Esophagus squamous epithelium (tissue), 5 donors: Measurements from ENCODE around the gene C3. TPM values are rescaled to one million over a fixed set of nuclear protein-coding genes. Genes with fewer than 3 reads are reported as not detected.
"Not testable (repeated sequence)": the region's sequence is repeated elsewhere in the genome, so short reads cannot be mapped to it uniquely, and the experiment has no call there.

Experiments
- DNase-seq: peaks from one replicate; lab custom pipeline; 2025; lab: John Stamatoyannopoulos, UW
- H3K27ac ChIP-seq, 4 donors: fragments of 200-600 bp; sonication (generic); one replicate each; pipeline ENCODE4 v1.5.1; 2016 to 2019; ENCODE audit warnings: mild to moderate bottlenecking in 1 of 4
- H3K27me3 ChIP-seq, 4 donors: fragments of 200-600 bp; sonication (generic); 1 replicate in 3 of 4; 2 replicates in 1 of 4; pipeline versions ENCODE4 v1.5.1 to v1.6.0; 2017 to 2021; ENCODE audit warnings: antibody characterized with exemption in 1 of 4
- H3K36me3 ChIP-seq, 3 donors: fragments of 200-600 bp; sonication (generic); one replicate each; pipeline ENCODE4 v1.5.1; 2016 to 2019
- H3K4me1 ChIP-seq, 3 donors: fragments of 200-600 bp; sonication (generic); one replicate each; pipeline ENCODE4 v1.5.1; 2017 to 2019
- H3K4me3 ChIP-seq, 4 donors: fragments of 200-600 bp; sonication (generic); 1 replicate in 3 of 4; 2 replicates in 1 of 4; pipeline ENCODE4 v1.5.1; 2016 to 2019; ENCODE audit warnings: mild to moderate bottlenecking in 2 of 4, moderate library complexity in 1 of 4
- H3K9me3 ChIP-seq, 3 donors: fragments of 200-600 bp; sonication (generic); one replicate each; pipeline ENCODE4 v1.5.1; 2016 to 2019
- POLR2A ChIP-seq, 4 donors: fragments of 450-650 bp; IDR thresholded peaks; one replicate each; pipeline ENCODE4 v1.6.1; 2017; ENCODE audit warnings: antibody characterized with exemption in 4 of 4, mild to moderate bottlenecking in 4 of 4, moderate library complexity in 3 of 4
- WGBS, 2 donors: methylation state at CpG; one replicate each; pipeline ENCODE4 v1.1.5; 2018; 5-methylcytosine and 5-hydroxymethylcytosine counted together
- intact Hi-C: fragments of 100-400 bp; cut with DNase I; formaldehyde crosslinking; loops from one replicate; pipeline ENCODE4 v1.15.0; 2022
- total RNA-seq, 4 donors: library from RNA; depleted of rRNA; stranded (reverse); fragments of >200 nt; gene quantifications; one replicate each; pipeline ENCODE4 v1.1.0, GENCODE V29; 2016
- TF ChIP-seq, protein P1 (sequence below), 6 experiments: fragments of 450-650 bp in 4 of 6; fragments of 200-600 bp in 2 of 6; sonication (generic) in 2 of 6; IDR thresholded peaks; one replicate each; pipeline ENCODE4 v1.5.1; 2016 to 2019; ENCODE audit warnings: antibody characterized with exemption in 6 of 6, mild to moderate bottlenecking in 4 of 6, moderate library complexity in 4 of 6
- donor health status: DM: yes; HTN: yes; CAD: no.

C3 gene
- total RNA-seq, 4 donors from 2014 or later = 12.0 to 501 (median 189) TPM

DNA sequence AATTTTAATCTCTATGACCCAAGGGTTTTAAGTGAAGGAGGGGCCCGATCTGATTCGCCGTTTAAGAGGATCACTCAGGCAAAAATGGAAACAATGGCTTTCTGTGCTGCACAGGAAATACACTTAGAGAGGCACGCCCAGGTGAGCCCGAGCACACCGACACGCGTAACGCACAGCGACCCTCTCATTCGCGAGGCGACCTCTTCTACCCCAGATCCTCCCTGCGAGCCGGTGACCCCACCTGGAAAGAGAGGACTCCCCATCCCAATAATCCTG, 46.6 kb upstream of the C3 start:
- Histone ChIP-seq H3K4me3 (peak overlapping the region; percentile 37 to 74 (median 56)), H3K27me3 (peaks cover 0 to 26% (median 0%) of the 10 kb centered on the region in 4 donors), H3K27ac (peak overlapping the region; percentile 87 to 92 (median 90)), H3K36me3 (peaks cover 0 to 15% (median 0%) of the 10 kb centered on the region in 3 donors), H3K4me1 (peaks cover 4 to 34% (median 15%) of the 10 kb centered on the region in 3 donors), H3K9me3 (no peaks in the 10 kb centered on the region)
- intact Hi-C loops = no loop called here
- no peak for TF ChIP-seq POLR2A (IDR thresholded peaks at IDR 0.05)
- TF ChIP-seq, protein P1, sequence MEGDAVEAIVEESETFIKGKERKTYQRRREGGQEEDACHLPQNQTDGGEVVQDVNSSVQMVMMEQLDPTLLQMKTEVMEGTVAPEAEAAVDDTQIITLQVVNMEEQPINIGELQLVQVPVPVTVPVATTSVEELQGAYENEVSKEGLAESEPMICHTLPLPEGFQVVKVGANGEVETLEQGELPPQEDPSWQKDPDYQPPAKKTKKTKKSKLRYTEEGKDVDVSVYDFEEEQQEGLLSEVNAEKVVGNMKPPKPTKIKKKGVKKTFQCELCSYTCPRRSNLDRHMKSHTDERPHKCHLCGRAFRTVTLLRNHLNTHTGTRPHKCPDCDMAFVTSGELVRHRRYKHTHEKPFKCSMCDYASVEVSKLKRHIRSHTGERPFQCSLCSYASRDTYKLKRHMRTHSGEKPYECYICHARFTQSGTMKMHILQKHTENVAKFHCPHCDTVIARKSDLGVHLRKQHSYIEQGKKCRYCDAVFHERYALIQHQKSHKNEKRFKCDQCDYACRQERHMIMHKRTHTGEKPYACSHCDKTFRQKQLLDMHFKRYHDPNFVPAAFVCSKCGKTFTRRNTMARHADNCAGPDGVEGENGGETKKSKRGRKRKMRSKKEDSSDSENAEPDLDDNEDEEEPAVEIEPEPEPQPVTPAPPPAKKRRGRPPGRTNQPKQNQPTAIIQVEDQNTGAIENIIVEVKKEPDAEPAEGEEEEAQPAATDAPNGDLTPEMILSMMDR (IDR thresholded peaks at IDR 0.05) = no peak
- 0 to 2% methylated on average over 15 of the region's 15 CpGs for WGBS, 2 donors
- DNase-seq = no peak

DNA sequence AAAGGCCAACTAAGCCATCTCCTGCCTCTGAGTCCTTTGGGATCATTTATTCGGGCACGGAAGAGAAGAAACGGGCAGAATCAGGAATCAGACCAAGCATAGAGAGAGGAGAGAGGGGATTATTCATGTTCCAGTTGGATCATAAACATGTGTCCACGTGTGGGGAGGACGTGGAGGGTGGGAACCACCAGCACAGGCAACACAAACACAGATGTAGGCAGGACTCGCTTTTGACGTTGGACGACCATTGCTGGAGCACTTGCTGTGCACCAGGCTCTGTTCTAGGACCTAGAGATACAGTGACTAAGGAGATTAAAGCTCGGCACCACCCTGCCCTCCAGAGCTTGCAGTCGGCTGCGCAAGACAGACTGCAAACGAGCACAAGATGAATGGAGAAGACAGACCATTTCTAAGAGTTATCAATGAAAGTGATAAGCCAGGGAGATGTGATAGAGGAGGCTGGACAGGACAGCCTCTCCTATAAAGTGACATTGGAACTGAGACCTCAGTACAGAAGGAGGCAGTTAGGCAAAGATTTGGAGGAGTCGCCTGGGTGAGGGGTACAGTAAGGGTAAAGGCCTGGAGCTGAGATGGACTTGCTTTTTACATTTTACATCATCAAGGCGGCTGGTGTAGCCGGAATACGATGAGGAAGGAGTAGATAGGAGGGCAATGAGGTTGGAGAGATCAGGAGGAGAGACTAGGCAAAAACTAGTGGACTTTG, 46.1 kb upstream of the C3 start:
- Histone ChIP-seq H3K4me3 (peak overlapping the region; percentile 37 to 74 (median 56)), H3K9me3 (no peaks in the 10 kb centered on the region), H3K4me1 (peaks cover 4 to 34% (median 15%) of the 10 kb centered on the region in 3 donors), H3K36me3 (peaks cover 0 to 20% (median 0%) of the 10 kb centered on the region in 3 donors), H3K27ac (peak overlapping the region; percentile 87 to 92 (median 90)), H3K27me3 (peaks cover 0 to 26% (median 0%) of the 10 kb centered on the region in 4 donors)
- WGBS, 2 donors = 15 to 19% methylated on average over 15 to 16 of the region's 16 CpGs
- intact Hi-C loops = no loop called here
- no peak for TF ChIP-seq POLR2A (IDR thresholded peaks at IDR 0.05)
- TF ChIP-seq, protein P1 (IDR thresholded peaks at IDR 0.05) = no peak
- DNase-seq = no peak

GRCh38 chr19:6765738-6766356, 45.4 kb upstream of the C3 start:
- 28 to 36% methylated on average over 3 to 5 of the region's 8 CpGs for WGBS, 2 donors
- H3K4me1 ChIP-seq = peaks cover 4 to 34% (median 15%) of the 10 kb centered on the region in 3 donors
- peak in 2 of 4 donors; percentile 47 to 58 for TF ChIP-seq POLR2A (IDR thresholded peaks at IDR 0.05)
- TF ChIP-seq, protein P1 (IDR thresholded peaks at IDR 0.05) = peak in 1 of 6 experiments; percentile 4
- H3K9me3 ChIP-seq = no peaks in the 10 kb centered on the region
- peaks cover 0 to 26% (median 0%) of the 10 kb centered on the region in 3 donors for H3K36me3 ChIP-seq
- H3K27ac ChIP-seq = peak overlapping the region; percentile 87 to 92 (median 90)
- peak overlapping the region; percentile 37 to 74 (median 56) for H3K4me3 ChIP-seq
- no peak for DNase-seq
- peaks cover 0 to 26% (median 0%) of the 10 kb centered on the region in 4 donors for H3K27me3 ChIP-seq
- intact Hi-C loops = no loop called here

- DNase-seq, intact Hi-C loops, H3K4me3 ChIP-seq, H3K9me3 ChIP-seq: not testable (repeated sequence)
- Histone ChIP-seq H3K36me3 (peaks cover 0 to 61% (median 4%) of the 10 kb centered on the region in 3 donors), H3K27ac (peak overlapping the region in 1 of 4 donors; percentile 3), H3K4me1 (peaks cover 4 to 26% (median 8%) of the 10 kb centered on the region in 3 donors), H3K27me3 (peaks cover 0 to 18% (median 0%) of the 10 kb centered on the region in 4 donors)
- 66 to 67% methylated on average over 8 of the region's 8 CpGs for WGBS, 2 donors
Measured at GRCh38 chr19:6762253-6762797, 41.9 kb upstream of the C3 start.

DNA sequence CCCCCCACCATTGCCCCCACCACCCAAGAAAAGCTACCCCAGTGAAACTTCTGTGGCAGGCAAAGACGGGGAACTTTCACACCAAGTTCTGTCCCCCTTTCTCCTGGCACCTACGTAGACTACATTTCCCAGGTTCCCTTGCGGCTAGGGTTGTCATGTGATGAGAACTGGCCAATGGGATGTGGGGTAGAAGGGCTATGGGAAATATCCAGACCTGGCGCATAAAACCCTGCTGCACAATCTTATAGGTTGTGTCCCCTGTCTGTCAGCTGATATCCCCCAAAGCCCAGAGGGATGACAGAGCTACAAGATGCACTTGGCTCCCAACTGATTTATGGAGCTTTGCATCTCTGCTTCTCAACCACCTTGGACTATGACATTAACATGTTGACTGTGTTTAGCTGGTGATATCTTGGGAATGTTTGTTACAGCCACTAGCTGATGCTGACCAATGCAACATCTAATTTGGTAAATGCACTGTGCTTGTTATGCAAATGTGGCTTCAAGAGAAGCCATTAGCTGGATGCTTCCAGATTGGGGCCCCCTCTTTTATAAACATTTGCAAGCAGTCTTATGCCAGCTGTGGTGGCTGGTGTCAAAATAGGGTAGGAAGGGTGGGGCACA, 40.7 kb upstream of the C3 start:
- peaks cover 0 to 64% (median 4%) of the 10 kb centered on the region in 3 donors for H3K36me3 ChIP-seq
- peaks cover 4 to 14% (median 4%) of the 10 kb centered on the region in 3 donors for H3K4me1 ChIP-seq
- no peak for TF ChIP-seq POLR2A (IDR thresholded peaks at IDR 0.05)
- TF ChIP-seq, protein P1 (IDR thresholded peaks at IDR 0.05) = no peak
- 80 to 94% methylated on average over 2 to 4 of the region's 4 CpGs for WGBS, 2 donors
- peaks cover 0 to 11% (median 0%) of the 10 kb centered on the region in 4 donors for H3K27me3 ChIP-seq
- no peak overlapping the region for H3K27ac ChIP-seq
- no peak for DNase-seq
- no peak overlapping the region for H3K4me3 ChIP-seq
- no peaks in the 10 kb centered on the region for H3K9me3 ChIP-seq
- intact Hi-C loops = no loop called here
